GM21723 (cell line): ENCODE measurements around the gene UPK3B.
A peak's percentile ranks its signal among the peaks of the same experiment; 100 is the strongest.
"Not testable (repeated sequence)": the region's sequence is repeated elsewhere in the genome, so short reads cannot be mapped to it uniquely, and the experiment has no call there.

ENCODE experiments used
- ATAC-seq: cut with Tn5 transposase; IDR thresholded peaks from one replicate; pipeline ENCODE4 v1.9.1; 2021; ENCODE audit warnings: mild to moderate bottlenecking, moderate library complexity; ENCODE audit not compliant: unreplicated experiment

UPK3B gene

DNA sequence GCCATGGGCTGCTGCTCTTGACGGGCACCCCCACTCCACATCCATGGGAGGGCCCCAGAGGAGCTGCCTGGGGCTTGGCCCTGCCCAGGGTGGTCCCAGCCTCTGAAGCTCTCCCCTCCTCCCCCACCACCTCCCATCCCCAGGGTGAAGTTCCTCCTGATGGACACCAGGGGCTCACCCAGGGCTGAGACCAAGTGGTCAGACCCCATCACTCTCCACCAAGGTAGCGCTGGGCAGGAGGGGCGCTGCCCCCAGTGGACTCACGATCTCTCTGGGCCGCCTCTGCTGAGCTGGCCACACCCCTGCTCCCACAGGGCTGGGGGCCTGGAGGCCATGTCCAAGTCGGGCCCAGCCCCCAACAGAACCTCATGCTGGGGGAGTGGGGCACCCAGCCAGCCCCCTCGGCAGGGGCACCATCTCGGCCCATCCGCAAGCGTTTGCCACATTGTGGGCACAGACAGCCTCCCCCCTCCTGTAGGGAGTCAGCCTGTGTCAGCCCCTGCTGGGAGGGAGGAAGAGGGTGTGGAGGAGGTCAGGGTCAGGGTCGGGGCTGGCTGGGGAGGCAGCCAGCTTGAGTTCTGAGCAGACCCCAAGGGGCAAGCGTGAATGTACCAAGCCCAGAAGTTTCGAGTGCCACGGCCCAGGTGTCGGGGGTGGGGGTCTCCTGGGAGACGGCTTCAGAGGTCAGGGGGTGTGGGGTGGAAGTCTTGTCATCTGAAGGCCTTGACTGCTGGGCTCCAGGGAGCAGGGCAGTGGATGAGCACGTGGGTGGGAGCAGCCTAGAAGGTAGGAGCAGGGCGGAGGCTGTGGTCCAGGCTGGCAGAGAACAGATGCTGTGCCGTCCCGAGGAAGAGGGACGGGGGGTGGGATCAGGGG, 2.8 kb downstream of the UPK3B start:
- no peak for ATAC-seq

DNA sequence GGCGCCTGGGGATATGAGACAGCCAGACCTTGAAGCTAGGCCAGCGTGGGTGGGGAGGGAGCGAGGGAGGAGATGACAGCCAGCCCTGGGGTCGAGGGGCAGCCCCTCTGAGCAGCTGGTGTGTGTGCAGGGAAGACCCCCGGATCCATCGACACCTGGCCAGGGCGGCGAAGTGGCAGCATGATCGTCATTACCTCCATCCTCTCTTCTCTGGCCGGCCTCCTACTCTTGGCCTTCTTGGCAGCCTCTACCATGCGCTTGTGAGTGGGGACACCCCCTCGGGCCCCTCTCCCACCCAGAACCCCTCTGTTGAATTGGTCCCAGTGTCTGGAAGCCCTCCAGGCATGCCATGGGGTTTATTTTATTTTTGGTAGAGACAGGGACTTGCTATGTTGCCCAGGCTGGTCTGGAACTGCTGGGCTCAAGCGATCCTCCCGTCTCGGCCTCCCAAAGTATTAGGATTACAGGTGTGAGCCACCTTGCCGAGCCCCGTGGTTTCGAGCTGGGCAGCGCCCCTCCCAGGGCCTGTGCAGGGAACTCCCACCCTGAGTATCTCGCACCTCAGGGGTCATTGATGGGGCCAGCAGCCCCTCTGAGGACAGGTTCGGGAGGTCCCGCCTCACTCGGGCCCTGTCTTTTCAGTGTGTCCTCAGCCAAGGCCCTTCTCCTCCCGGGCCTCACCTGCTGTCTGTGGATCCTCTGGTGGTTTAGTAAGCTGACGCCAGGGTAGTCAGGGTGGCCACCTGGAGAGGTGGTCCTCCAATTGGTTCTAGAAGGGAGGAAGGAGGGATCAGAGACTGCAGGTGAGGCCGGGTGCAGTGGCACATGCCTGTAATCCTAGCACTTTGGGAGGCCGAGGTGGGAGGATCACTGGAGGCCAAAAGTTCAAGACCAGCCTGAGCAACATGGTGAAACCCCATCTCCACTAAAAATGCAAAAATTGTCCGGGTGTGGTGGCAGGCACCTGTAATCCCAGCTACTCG, 3.8 kb downstream of the UPK3B start:
- ATAC-seq, result no peak

DNA sequence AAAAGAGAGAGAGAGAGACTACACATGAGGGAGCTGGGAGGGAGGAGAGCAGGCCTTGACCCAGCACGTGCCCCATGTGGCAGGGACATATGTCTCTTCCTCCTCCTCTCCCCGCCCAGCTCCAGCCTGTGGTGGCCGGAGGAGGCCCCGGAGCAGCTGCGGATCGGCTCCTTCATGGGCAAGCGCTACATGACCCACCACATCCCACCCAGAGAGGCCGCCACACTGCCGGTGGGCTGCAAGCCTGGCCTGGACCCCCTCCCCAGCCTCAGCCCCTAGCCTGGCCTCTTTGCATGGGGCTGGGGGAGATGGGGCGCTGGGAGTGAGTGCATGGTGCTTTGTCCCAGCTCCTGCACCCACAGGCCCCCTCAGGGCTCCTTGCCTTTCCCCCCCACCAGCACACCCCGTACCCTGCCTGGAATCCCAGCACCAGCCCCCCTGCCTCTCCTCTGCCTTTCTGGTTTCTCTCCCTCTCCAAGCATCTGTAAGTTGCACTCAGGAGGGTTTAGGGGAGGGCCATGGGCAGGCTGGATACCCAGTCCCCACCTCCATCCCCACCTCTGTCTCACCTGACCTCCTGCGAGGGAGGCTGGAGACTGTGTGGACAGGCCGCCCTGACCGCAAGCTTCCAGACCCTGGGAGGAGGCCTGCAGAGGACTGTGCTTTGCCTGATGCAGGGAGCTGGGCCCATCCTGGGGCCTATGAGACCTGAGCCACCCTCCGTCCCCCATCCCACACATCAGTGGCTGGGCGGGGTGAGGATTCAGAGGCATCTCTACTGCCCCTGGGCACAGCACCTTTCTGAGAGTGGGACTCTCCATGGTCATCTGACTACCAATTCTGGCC, 4.8 kb downstream of the UPK3B start:
- ATAC-seq, result no peak

DNA sequence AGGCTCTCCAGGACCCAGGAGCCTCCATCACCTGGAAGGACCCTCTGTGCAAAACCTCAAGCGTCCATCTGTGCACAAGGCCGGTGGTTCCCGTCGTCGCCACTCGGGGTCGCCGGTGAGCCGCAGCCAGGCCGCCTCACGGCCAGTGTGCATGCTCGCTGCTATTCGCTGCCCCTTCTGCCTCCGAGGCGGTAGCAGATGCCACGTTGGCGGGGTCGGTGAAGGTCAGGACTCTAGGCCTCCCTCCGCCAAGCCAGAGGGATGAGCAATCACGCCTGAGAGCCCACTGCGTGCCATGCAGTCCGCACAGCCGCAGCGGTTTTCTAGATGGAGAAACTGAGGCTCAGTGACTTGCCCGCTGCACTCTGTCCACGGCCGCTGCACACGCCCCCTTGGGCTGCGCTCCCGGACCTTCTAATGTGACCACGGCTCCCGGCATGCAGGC, 5.7 kb downstream of the UPK3B start:
- no peak for ATAC-seq

DNA sequence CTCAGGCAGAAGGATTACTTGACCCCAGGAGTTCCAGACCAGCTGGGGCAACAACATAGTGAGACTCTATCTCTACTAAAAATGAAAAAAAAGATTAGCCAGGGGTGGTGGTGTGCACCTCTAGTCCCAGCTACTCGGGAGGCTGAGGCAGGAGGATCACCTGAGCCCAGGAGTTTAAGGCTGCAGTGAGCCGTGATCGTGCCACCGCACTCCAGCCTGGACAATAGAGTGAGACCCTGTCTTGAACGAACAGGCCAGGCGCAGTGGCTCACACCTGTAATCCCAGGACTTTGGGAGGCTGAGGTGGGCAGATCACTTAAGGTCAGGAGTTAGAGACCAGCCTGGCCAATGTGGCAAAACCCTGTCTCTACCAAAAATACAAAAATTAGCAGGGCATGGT, 6.6 kb downstream of the UPK3B start:
- not testable (repeated sequence) for ATAC-seq

DNA sequence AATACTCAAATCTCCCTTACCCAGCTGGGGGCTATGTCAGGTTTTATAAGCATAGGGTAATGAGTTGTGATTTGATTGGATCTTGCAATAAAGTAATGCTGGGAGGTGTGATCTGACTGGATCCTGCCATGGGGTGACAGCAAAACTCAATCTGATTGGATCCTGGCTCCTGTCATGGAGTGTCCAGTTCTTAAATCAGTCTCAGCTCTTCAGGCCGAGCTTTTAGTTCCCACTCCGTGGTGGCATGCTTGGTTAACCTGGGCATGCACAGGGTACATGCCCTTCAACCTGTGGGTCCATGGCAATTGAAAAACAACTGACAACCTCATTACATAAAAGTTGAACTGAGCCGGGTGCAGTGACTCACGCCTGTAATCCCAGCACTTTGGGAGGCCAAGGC, 15.8 kb downstream of the UPK3B start:
- ATAC-seq, result not testable (repeated sequence)

DNA sequence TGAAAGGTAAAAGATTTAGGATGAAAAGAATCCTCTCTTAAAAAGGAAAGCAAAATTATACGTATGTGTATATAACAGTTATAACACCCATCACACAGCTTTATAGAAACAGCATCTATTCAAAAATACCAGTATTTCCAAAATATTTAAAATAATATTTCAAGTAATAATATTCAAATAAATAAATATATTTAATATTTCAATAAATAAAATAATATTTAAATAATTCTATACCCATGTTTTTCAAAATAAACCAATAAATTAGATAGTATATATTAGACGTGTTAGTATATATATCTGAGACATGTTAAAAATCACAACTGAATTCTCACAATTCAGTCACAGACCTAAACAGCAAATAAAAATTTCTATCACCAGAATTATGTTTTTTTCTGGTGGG, 21.3 kb downstream of the UPK3B start:
- ATAC-seq, result not testable (repeated sequence)

DNA sequence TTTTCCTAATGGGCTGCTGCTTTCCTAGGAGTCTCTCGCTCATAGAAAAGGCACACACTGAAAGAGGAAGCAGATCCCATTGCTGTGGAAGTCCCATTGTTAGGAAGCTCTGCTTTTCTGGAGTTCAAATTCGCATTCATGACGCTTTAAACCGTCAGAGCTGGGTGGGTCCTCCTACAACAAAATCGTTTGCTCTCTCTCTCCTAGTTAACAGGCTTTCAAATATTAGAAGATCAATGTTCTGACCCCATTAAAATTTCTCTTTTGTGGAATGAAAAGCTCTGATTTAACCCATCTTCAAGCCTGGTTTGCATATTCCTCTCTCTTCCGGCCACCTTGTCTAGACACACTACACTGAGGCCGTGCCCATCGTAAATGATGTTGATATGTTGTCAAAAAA, 32.8 kb downstream of the UPK3B start, which contains the start of gene SPDYE16:
Gene SPDYE16, minus strand, starts transcription at position 101 of the 400 bp plus-strand sequence. CDS start 1,838 bp downstream, outside the sequence.
- not testable (repeated sequence) for ATAC-seq

DNA sequence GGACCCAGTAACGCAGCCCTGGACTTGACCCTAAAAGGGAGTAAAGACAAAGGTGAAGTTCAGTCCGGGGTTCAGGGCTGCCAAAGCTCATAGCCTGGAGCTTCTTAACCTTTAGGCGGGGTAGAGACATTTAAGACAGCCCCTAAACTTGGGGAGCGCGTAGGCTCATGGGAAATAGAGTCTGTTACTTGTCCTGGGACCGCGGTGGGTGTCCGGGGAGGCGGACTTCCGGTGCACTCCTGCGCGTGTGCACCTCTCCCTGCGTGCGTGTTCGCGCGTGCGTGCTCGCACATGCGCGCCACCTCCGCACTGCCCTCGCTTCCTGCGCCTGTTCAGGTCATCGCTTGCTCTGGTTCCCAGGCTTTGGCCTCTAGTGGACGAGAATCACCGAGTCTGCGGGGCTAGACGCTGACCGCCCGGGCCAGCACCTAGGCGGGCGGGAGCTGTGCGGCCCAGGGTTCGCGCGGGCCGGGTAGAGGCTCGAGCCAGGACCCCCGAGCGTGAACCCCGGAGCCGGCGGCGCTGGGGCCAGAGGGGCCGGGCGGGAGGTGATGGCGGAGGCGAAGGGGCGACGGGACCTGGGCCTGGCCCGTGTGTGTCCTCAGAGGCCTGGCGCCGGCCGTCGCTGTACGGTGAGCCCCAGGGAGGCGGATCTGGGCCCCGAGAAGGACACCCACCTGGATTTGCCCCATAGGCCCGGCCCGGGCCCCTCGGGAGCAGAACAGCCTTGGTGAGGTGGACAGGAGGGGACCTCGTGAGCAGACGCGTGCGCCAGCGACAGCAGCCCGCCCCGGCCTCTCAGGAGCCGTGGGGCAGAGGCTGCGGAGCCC, 38.9 kb downstream of the UPK3B start:
- peak; percentile 100 for ATAC-seq

DNA sequence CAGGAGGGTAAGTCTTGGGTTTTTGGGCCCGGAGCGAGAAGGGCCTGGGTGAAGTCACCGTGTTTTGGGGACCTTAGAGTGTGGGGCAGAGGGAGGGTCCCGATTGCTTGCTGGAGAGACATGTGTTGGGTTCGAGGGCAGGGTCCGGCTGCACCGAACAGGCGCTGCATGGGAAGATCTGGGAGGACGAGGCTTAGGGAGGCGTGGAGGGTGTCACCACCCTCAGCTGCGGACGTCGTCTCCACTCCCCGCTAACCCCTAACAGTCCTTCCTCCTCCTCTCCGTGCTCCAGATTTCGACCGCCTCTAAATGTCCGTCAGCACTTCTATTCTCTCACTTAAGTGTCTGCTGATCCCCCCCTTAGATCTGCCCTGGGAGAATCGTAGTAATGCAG, 39.5 kb downstream of the UPK3B start:
- not testable (repeated sequence) for ATAC-seq

DNA sequence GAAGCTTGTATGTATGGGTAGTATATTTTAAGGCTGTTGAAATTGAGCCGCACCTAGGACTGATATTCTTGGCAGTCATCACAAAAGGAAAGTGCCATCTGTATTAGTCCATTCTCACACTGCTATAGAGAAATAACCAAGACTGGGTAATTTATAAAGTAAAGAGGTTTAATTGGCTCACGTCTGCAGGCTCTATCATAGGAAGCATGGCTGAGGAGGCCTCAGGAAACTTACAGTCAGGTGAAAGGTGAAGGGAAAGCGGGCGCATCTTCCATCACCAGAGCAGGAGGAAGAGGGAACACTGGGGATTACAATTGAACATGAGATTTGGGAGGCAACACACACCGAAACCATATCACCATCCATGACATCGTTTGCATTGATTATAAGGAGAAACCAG, 41.6 kb downstream of the UPK3B start:
- ATAC-seq, result not testable (repeated sequence)

DNA sequence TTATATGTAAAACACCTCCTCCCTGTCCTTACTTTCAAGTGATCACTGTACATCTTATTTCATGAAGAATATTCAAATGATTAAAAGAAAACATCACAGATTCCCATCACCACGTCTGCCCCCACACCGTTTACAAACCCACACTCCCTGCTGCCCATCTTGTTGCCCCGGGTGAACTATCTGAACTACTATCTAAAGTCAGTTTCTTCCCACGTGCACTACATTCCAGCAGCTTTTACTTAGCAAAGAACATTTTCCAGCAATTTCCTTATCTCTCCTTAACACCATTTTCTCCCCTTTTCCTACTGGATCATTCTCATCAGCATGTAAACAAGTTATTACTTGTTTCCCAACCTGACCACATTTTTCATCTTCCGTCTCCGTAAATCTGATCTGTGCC, 49.3 kb downstream of the UPK3B start:
- ATAC-seq, result not testable (repeated sequence)

DNA sequence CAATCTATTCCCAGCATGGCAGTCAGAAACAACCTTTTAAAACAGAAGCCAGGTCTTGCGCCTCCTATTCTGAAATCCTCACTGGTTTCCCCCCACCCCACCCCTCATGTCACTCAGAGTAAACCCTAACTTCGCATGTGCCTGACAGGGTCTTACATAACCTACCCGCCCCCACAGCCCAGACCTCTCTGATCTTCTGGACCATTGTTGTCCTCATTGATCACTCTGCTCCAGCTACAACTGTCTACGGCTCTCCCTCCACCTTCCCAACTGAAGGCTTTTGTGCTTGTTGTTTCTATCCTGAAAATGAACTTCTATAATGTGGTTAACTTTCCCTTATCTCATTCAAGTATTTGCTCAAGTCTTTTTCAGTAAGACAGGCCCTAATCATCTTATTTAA, 49.8 kb downstream of the UPK3B start:
- not testable (repeated sequence) for ATAC-seq

DNA sequence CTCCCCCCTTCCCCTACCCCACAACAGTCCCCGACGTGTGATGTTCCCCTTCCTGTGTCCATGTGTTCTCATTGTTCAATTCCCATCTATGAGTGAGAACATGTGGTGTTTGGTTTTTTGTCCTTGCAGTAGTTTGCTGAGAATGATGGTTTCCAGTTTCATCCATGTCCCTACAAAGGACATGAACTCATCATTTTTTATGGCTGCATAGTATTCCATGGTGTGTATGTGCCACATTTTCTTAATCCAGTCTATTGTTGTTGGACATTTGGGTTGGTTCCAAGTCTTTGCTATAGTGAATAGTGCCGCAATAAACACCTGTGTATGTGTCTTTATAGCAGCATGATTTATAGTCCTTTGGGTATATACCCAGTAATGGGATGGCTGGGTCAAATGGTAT, 51.0 kb downstream of the UPK3B start:
- not testable (repeated sequence) for ATAC-seq

DNA sequence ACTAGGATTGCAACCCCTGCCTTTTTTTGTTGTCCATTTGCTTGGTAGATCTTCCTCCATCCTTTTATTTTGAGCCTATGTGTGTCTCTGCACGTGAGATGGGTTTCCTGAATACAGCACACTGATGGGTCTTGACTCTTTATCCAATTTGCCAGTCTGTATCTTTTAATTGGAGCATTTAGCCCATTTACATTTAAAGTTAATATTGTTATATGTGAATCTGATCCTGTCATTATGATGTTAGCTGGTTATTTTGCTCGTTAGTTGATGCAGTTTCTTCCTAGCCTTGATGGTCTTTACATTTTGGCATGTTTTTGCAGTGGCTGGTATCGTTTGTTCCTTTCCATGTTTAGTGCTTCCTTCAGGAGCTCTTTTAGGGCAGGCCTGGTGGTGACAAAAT, 54.6 kb downstream of the UPK3B start:
- ATAC-seq, result not testable (repeated sequence)
